ENCODE data around the gene ZNF740.

Gene ZNF740

GRCh38 chr12:53234271-53234914 is 53.9 kb downstream of the ZNF740 start:
- H3K4me3 ChIP-seq (ENCODE audit: low read length) = no peak overlapping the region; the same call in 1 of the 2 replicates
- no peak for DNase-seq (ENCODE audit: low read depth)
- TF ChIP-seq CTCF (conservative IDR thresholded peaks at IDR 0.05; ENCODE audit: low read length) = no peak

- DNase-seq (ENCODE audit: low read depth) = no peak
- no peak for TF ChIP-seq CTCF (conservative IDR thresholded peaks at IDR 0.05; ENCODE audit: low read length)
- no peak overlapping the region for H3K4me3 ChIP-seq (ENCODE audit: low read length)
Observed at GRCh38 chr12:53235164-53235563, 54.6 kb downstream of the ZNF740 start.

GRCh38 chr12:53235742-53236442 is 55.4 kb downstream of the ZNF740 start:
- DNase-seq (ENCODE audit: low read depth) = no peak
- TF ChIP-seq CTCF (conservative IDR thresholded peaks at IDR 0.05; ENCODE audit: low read length) = no peak
- no peak overlapping the region for H3K4me3 ChIP-seq (ENCODE audit: low read length)

- no peak for DNase-seq (ENCODE audit: low read depth)
- H3K4me3 ChIP-seq (ENCODE audit: low read length) = no peak overlapping the region
- TF ChIP-seq CTCF (conservative IDR thresholded peaks at IDR 0.05; ENCODE audit: low read length) = no peak
Observed at GRCh38 chr12:53236443-53237111, 56.1 kb downstream of the ZNF740 start.

- H3K4me3 ChIP-seq (ENCODE audit: low read length) = no peak overlapping the region
- no peak for TF ChIP-seq CTCF (conservative IDR thresholded peaks at IDR 0.05; ENCODE audit: low read length)
- DNase-seq (ENCODE audit: low read depth) = no peak
Observed at GRCh38 chr12:53239643-53240258, 59.2 kb downstream of the ZNF740 start.

- TF ChIP-seq CTCF (conservative IDR thresholded peaks at IDR 0.05; ENCODE audit: low read length) = no peak
- H3K4me3 ChIP-seq (ENCODE audit: low read length) = no peak overlapping the region
- DNase-seq (ENCODE audit: low read depth) = no peak
Observed at GRCh38 chr12:53241623-53242412, 61.3 kb downstream of the ZNF740 start.

All from AG10803 (cell line).